Activated CD8-positive, alpha-beta memory T cell treated with anti-CD3 and anti-CD28 coated beads, Interleukin-2, amount 50 U/mL, for 24 hours (primary cell): ENCODE measurements around the gene SFPQ.
"Not testable (repeated sequence)": the region's sequence is repeated elsewhere in the genome, so short reads cannot be mapped to it uniquely, and the experiment has no call there.

Experiments
- DNase-seq: peaks from one replicate; pipeline ENCODE4 v3.0.0-alpha.2; 2020; ENCODE audit errors: extremely low read depth

SFPQ gene

DNA sequence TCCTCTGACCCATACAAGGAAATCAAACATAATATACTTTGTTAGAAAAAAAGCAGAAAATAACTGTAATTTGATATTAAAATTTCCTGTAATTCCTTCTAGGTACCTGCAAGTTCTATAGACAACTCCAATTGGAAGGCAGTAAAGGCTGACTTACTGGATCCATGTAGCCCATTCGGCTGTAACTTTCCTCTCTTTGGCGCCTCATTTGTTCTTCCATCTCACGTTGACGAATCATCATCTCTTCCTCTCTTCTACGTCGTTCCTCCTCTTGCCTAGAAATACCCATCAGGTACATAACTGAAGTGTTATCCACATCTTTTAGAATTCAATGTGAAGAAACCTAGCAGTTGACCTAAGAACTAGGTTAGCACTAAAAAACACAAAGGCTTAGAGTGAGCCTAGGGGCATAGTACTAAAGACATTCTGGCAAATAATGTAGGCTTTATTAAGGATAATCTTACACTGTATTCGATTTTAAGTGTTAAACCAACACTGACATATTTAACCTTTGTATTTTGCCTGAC lies 5.1 kb downstream of the SFPQ start:
- no peak for DNase-seq

DNA sequence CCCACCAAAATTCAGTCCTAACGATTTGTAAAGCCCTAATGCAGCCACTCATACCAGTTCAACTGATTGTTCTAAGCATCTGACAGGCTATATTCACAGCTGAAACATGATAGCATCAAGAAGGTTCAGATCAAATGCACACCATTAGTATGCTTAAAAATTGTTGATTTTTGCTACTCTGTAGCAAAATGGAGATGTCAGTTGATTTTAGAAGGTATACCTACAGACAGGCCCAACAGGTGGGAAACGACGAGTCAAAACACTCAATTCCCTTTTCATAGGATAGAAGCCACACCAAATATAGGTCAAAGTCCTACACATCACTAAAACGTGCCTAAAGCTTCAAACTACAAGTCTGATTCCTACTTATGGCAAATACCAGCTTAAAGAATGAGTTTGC lies 6.7 kb downstream of the SFPQ start:
- DNase-seq = no peak

DNA sequence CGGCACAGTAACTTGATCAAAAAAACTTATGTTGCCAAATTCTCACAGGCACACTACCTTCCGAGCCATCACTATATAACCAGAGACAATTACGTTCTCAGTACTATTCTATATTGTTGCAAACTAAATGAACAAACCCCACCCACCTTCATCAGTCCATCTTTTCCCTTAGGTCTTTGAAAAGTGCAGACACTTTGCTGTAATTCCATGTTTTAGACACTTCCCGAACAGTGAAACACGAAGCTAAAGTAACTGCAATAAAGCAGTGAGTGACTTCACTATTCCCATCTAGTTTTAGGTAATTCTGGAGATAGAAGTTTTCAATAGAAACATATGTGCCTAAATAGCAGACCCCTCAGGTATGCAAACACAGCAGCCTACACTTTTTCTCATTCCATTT lies 7.7 kb downstream of the SFPQ start:
- DNase-seq = no peak

DNA sequence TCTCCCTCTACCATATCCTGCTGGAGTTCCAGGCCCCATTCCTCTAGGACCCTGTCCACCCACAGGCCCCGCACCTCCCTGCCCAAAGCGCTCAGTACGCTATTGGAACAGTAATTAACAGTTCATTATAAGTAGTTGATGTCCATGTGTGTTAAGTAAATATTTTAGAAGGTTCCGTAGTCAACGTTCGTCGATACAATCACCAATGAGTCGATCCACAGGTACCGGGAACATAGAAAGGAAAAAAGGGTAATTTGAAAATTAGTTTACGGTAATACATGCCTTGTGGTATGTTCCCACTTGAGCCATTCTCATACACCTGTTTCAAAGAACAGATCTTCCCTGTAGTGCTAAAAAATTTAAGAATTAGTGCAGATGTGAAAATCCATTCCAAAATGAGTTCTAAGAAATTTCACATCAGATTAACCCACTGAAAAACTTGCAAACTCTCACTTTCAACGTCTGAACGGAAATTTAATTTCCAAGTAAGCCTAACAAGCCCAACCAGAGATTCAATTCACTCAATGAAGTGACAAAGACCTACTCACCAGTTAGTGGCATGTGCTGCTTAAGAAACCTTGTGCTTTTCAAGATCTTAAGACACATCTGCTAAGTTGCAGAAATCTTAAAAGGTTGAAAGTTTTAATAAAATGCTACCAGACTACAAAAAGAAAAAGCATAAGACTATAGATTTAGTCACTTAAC lies 8.3 kb downstream of the SFPQ start:
- DNase-seq = no peak

DNA sequence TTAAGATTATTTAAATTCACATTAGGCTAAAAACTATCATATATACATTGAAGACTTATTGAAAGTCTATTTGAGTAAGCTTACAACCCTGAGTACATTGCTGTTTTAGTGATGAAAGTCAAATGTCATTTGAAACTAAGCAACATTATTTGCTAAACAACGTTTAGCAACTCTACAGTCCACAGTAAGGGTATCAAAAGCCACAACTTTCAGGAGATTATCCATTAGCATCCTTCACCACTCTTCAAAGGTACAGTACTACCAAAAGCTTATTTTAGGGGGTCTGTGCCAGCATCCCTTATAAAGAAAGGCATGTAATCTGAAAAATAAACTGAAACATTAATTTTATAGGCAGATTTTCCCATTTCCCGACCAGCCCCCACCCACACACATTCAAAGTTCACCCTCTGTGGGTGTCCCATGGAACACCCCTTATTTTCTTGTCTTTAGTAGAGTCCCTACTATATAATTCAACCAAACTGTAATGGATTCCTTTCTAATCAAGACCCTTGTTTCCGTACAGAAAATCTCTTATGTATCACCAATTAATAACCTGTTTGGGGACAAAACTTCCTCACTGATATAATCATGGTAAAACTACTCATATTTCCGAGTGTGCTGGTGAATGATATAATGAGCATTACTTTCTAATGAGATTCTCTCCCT lies 11.0 kb downstream of the SFPQ start:
- no peak for DNase-seq

DNA sequence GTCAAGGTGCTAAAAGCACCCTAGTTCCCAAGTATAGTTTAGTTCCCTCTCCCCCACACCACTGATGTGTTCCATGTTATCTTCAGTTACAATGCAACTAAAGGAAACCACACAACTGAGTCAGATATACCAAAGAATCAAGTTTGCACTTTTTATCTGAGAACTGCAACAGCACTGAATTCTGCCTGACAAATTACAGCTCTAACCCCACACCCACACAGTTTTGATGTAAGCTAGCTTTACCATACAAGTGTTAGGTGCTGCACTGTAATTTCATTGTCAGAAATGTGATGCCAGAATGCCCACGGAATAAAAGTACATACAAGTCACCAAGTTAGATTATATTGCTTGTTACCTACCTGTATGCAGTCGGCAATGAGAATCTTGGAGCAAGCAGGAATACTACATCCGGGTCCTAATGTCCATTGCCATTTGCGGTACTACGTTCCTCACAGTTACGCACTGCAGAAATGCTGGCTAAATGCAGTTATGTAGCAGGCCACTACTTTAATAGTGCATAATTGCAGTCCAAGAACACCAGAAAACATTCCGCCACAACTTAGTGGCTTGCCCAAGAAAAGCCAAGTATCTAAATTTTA lies 12.1 kb downstream of the SFPQ start:
- no peak for DNase-seq

DNA sequence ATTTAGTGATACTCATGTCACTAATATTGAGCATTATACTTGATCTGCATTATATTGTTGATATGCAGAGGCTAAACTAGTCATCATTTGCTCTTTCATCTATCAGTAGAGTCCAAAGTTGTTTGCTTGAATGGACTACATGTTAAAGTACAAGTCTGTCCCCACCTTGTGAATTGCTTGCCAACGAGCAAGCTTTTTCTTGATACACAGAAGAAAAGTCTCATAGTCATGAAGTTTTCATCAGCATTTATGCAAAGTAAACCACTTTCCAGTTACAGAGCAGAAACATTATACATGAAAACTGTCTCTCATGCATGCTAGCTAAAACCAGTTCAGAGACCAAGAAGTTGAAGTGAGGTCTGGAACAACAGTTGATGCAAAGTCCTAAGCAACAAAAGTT lies 13.0 kb downstream of the SFPQ start:
- no peak for DNase-seq

DNA sequence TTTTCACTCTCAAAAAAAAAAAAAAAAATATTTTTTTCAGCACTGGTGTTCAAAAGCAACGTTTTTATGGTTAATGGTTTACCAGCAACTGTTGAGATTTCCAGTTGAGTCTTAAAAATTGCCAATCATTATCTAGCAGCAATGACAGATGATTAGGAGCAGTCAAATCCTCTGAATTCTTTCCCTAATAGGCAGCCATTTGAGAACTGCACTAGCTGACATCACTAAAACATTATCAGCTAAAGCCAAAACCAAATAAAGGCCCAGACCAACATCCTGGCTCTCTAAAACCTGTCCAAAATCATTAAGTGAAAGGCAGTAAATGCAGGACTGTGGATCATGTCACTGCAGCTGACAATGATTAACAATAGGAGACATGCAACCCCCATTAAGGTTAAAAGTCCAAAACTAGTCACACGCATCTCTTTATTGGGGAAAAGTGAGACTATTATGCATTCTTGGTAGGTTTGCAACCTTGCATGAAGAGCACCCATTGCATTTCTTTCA lies 14.0 kb downstream of the SFPQ start:
- no peak for DNase-seq

DNA sequence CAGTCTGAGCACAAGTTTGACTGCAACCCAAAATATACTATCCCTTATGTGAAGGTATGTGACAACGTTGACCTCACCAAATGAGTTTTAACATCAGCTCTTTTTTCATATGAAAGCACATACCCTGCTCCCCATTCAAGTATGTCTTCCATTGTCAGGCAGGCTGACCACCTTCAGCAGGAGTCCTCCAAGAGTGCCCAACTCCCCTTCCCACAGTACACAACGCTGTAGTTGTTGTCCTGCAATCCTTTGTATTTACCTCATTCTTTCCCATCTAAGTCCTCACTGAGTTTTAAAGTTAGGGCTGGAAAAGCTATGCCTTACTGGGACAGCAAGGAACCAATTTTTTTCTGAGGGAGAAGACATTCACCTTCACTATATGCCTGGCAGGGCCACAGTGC lies 14.7 kb downstream of the SFPQ start:
- no peak for DNase-seq

DNA sequence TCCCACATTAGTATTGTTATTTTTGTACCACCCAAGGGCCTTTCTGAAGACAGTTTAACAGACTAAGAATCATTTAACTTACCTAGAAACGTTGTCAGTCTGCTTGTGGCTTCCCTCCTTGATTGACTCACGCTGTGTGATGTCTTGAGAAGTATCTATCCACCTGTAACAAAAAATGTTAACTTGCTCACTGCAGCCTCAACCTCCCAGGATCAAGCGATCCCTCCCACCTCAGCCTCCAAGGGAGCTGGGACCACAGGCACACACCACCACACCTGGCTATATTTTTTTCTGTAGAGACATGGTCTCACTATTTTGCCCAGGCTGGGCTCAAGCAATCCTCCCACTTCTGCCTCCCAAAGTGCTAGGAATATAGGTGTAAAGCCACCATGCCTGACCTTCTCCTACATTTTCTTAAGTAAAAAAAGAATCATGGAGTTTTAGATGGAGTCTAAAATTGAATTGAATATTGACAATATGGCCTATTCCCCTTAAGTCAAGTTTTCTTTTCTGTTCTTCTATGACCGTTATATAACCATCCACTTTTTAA lies 15.6 kb downstream of the SFPQ start:
- DNase-seq = no peak

DNA sequence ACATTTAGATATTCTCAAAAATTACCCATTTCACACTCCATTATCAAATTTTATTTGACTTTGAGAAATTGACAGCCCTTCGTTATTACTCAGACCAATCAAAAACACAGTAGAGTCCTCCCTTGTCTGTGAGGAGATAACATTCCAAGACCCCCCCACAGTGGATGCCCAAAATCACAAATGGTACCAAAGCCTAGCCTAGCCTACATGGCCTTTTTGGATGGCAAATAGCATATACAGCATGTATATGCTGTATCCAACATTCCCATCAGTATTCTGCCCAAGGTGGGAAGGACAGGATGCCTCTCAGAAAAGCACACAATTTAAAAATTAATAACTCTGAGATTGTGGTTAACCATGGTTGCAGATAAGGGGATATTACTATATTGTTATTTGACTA lies 17.3 kb downstream of the SFPQ start:
- DNase-seq = no peak

DNA sequence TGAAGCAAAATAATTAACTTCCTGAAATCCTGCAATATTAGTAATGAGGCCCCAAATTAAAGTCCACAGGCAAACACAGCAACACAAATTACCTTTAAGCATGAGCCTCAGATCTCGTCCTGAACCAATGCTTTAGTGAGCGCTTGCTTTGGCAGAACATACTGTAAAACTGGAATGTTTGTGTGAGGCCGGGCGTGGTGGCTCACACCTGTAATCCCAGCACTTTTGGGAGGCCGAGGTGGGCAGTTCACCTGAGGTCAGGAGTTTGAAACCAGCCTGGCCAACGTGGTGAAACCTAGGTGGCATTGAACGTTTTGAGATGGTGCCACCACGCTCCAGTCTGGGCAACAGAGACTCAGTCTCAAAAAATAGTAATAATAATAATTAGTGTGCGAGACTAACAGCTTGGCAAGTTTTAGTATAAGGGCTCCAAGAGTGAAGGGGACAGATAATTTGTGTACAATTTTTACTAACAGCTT lies 17.8 kb downstream of the SFPQ start:
- no peak for DNase-seq

DNA sequence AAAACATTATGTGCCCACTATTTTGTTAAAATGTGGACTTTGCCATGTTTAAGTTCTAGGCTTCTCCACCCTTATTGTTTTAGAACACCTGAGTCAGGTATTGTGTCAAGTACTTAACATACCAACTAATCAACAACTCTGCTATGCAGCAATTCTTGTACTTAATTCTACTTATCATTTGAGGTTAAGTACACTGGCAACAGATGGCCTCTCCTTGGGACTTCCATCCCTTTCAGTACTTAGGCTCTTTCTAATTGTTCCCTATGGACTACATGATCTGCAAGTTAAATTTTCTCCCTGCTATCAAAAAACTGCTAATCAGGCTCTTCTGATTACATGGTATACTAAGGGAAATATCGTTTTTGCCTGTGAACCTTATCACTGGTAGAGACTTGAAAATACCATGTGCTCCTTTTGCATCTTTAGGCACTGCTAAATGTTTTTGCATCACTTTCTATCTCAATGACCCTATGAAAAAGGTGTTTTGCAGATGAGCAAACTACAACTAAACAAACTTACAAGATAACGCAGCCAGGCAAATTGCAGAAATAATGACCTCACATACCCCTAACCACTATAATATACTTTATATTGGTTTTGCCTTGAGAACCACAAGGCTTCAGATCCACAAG lies 18.9 kb downstream of the SFPQ start:
- no peak for DNase-seq

DNA sequence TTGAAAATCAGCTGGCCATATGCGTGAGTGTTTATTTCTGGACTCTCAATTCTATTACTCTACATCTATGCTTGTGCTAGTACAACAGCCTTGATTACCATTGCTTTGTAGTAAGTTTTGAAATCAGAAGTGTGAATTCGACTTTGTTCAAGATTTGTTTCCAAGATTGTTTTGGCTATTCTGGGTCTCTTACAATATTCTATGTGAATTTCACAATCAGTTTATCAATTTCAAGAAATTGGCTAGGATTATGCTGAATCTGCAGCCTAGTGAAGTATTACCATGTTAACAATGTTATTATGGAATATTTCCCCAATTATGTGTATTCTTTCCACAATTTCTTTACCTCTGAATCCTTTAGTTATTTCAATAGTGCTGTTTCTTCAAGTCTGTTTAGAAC lies 19.5 kb downstream of the SFPQ start:
- DNase-seq = no peak

DNA sequence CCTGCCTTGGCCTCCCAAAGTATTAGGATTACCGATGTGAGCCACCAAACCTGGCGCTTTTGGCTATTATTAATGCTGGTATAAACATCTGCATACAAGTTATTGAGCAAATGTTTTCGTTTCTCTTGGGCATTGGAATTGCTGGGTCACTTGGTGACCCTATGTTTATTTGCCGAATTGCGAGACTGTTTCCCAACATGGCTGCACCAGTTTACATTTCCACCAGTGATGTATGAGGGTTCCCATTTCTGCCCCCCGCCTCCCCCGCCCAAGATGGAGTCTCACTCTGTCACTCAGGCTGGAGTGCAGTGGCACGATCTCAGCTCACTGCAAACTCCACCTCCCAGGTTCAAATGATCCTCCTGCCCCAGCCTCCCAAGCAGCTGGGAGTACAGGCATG lies 20.9 kb downstream of the SFPQ start:
- no peak for DNase-seq

DNA sequence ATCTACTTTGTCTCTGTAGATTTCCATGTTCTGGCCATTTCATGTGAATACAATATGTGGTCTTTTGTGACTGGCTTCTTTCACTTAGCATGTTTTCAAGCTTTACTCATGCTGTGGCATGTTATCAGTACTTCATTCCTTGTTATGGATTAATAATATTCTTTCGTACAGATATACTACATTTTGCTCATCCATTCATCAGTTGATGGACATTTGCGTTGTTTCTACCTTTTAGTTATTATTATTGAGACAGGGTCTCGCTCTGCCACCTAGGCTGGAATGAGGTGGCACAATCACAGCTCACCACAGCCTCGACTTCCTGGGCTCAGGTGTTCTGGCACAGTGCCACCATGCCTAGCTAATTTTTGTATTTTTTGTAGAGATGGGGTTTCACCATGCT lies 21.4 kb downstream of the SFPQ start:
- no peak for DNase-seq

DNA sequence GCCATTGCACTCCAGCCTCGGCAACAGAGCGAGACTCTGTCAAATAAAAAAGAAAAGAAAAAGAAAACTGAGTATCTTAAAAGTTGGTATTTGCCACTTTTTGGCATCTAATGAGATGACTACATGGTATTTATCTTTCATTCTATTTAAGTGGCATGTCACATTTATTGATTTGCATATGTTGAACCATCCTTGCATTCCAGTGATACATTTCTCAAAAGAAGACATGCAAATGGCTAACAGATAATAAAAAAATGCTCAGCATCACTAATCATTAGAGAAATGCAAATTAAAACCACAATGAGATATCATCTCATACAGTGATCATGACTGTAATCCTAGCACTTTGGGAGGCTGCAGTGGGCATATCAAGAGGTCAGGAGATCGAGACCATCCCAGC lies 28.1 kb downstream of the SFPQ start:
- no peak for DNase-seq

DNA sequence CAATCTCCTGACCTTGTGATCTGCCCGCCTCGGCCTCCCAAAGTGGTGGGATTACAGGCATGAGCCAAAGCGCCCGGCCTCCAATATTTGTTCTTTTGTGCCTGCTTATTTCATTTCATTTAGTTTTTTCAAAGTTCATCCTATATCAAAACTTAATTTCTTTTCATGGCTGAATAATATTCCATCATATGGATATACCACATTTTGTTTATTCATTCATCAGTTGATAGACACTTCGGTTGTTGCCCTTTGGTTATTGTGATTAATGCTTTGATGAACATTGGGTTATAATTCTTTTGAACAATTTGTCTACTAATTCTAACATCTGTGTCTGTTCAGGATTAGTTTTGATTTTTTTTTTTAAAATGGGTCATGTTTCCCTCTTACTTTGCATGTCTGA lies 41.7 kb downstream of the SFPQ start:
- no peak for DNase-seq

DNA sequence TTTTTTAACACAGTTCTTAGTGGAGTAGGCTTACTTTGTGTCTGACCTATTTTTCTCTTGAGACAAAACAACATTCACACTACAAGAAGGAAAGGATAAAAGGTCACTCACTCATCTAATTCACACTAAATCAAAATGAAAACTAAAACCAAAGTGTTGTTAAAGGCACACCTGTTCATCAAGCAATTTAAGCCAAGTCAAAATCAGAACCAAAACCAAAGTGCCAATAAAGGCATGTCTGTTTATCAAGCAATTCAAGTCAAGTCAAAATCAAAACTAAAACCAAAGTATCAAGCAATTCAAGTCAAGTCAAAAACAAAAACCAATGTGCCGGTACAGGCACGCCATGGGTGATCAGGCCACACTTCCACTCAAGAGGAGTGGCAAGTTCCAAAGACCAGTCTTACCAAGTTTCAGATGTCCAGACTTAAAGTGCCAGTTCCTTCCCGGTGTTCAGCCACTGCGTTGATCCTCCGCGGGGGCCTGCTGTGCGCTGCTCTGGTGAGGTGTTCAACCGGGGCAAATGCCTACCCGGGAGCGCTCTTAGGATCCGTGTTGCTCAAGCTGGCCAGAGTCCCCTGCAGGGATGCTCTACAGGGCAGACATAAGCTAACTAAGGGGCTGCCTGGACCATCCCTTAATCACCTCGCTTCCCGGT lies 46.9 kb downstream of the SFPQ start:
- not testable (repeated sequence) for DNase-seq

DNA sequence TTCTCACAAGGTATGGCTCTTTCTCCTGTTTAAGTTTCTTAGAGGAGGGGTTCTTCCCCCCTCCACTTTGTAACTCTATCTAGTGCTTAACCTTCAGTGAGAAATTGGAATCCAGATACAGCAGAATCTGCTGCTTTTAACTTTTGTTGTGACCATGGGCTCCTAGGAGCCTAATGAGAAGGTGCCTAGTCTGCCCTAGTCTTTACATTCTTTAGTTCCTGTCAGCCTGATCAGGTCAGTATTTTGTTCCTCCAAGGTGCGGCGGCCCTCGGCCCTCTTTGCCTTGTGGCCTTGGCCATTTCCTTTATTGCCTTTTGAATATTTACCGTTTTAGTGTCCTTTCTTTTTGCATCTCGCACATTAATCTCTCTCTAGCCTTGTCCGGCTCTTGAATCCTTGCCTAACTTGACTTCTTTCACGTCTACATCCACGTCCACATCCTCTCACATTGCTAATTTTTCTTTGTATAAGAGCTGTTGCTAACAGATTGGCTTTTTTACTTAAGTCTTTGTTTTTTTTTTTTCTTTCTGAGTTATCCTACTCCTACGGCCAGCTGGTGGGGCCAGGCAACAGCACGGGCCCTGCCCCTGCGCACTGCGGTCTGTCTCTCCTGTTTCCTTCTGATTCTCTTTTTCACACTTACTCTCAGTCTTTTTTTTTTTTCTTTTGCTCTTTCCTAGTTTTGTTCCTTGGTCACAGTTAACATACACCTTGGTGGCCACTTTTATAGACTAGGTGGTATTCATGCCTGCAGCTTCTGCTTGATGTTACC lies 49.0 kb downstream of the SFPQ start:
- no peak for DNase-seq

DNA sequence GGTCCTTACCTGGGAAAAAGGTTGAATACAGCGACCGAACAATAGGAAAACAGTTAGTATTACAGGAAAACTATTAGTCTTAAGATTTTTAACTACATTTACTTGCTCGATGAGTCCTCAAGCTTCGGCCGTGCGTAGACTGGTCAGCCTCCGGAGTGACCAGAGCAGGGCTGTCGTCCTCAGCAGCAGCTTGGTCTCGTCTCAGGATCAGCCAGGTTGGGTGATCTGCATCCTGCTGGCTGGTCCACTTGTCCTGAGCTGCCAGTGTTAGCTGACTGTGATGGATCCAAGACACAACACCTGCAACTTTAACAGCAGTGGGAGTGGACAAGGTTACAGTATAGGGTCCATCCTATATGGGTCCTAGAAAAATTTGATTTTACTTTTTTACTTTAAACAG lies 50.2 kb downstream of the SFPQ start:
- DNase-seq = not testable (repeated sequence)
